Kidney (tissue), 14 donors: Measurements from ENCODE around the gene RNASEH2B. TPM values are rescaled to one million over a fixed set of nuclear protein-coding genes. Genes with fewer than 3 reads are reported as not detected.
A peak's percentile ranks its signal among the peaks of the same experiment; 100 is the strongest.

Experiments
- DNase-seq, 5 donors: peaks; one replicate each; pipeline ENCODE4 v3.0.0-alpha.2; 2013 to 2020
- FAIRE-seq: peaks from 2 replicates; lab custom pipeline; 2012; peaks lifted over from hg19 to GRCh38; lab: Jason Lieb, UNC
- H3K27ac ChIP-seq, 2 donors: one replicate each; pipeline ENCODE4 v1.7.0; 2013; ENCODE audit warnings: low read depth in 2 of 2, low read length in 2 of 2, inconsistent platforms in 1 of 2
- H3K27me3 ChIP-seq: one replicate; pipeline ENCODE4 v1.7.1; 2013; ENCODE audit warnings: low read length, inconsistent platforms; ENCODE audit not compliant: control insufficient read depth, insufficient read depth
- H3K36me3 ChIP-seq, 3 donors: one replicate each; pipeline versions ENCODE4 v1.7.0 to v1.7.1; 2013; ENCODE audit warnings: low read length in 3 of 3, control low read depth in 1 of 3, inconsistent platforms in 1 of 3; ENCODE audit not compliant: insufficient read depth in 3 of 3, control insufficient read depth in 2 of 3
- H3K4me1 ChIP-seq, 3 donors: one replicate each; pipeline versions ENCODE4 v1.7.0 to v1.7.1; 2013; ENCODE audit warnings: low read length in 3 of 3, inconsistent platforms in 1 of 3, low read depth in 1 of 3; ENCODE audit not compliant: control insufficient read depth in 2 of 3, insufficient read depth in 2 of 3
- H3K4me3 ChIP-seq, 3 donors: one replicate each; pipeline versions ENCODE4 v1.7.0 to v1.8.1; 2013; ENCODE audit warnings: low read length in 3 of 3, control low read depth in 1 of 3, inconsistent platforms in 1 of 3
- H3K9ac ChIP-seq, 3 donors: one replicate each; pipeline versions ENCODE4 v1.7.0 to v1.7.1; 2013; ENCODE audit warnings: low read length in 3 of 3, control low read depth in 1 of 3, inconsistent platforms in 1 of 3
- H3K9me3 ChIP-seq, 3 donors: one replicate each; pipeline versions ENCODE4 v1.7.0 to v1.7.1; 2013; ENCODE audit warnings: low read length in 3 of 3, control low read depth in 1 of 3, inconsistent platforms in 1 of 3; ENCODE audit not compliant: control insufficient read depth in 2 of 3, insufficient read depth in 1 of 3
- intact Hi-C: fragments of 100-400 bp; cut with DNase I; formaldehyde crosslinking; loops from one replicate; pipeline ENCODE4 v1.11.1; 2022
- polyA plus RNA-seq: library from polyadenylated mRNA; stranded (reverse); fragments of 350-450 nt; fragmentation: Illumina TruSeq; extraction: RNeasy Lipid Tissue Mini Kit (QIAGEN cat#74804); gene quantifications from one replicate; pipeline ENCODE4 v1.2.3, GENCODE V29; 2014; ENCODE audit warnings: low read depth, low replicate concordance; ENCODE audit not compliant: insufficient read depth
- total RNA-seq: library from RNA; stranded (reverse); fragmentation: NEBNext Ultra II Directional; extraction: Animal tissue kit (Norgen Biotek cat#: 25700); gene quantifications from one replicate; pipeline ENCODE4 v1.2.1, GENCODE V29; 2021
- TF ChIP-seq, protein P1 (sequence below): IDR thresholded peaks from 3 replicates; pipeline ENCODE4 v1.5.1; 2012; ENCODE audit warnings: mild to moderate bottlenecking, moderate library complexity, borderline replicate concordance; ENCODE audit not compliant: insufficient read depth; ENCODE audit errors: extremely low read depth
- donor health status: control.
- donor health status: control.
- donor health status: control.
- donor health status: control.
- donor health status: control.
- donor health status: DM: yes; HTN: yes; CAD: no.
- donor health status: Normal renal cell carcinoma (clear cell type).

RNASEH2B gene
- total and polyA plus RNA-seq, 2 donors from 2014 or later, result 32.5 to 37.7 TPM

DNA sequence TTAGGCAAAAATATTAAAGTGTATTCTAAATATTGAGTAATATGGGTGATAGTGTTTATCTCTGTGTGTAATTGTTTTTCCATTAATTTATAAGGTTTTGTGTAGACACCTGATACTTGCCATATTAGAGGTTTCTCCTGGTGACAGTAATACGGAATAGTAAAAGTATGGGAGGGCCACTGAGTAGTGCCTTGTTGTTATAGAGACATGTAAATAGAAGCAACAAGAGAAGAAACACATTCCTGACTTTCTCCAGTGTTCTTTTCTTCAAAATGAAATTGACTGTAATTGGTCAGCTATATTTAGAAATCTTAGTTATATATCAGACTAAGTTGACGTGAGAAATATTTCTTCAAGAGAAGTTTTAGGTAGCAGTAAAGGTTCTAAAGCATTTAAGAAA, 18.5 kb downstream of the RNASEH2B start:
- DNase-seq, result peak in 1 of 5 donors; percentile 38
- no peak overlapping the region for H3K4me3 ChIP-seq
- intact Hi-C loops, result no loop called here
- peaks cover 0 to 17% (median 3%) of the 10 kb centered on the region in 3 donors for H3K9me3 ChIP-seq
- TF ChIP-seq, protein P1, sequence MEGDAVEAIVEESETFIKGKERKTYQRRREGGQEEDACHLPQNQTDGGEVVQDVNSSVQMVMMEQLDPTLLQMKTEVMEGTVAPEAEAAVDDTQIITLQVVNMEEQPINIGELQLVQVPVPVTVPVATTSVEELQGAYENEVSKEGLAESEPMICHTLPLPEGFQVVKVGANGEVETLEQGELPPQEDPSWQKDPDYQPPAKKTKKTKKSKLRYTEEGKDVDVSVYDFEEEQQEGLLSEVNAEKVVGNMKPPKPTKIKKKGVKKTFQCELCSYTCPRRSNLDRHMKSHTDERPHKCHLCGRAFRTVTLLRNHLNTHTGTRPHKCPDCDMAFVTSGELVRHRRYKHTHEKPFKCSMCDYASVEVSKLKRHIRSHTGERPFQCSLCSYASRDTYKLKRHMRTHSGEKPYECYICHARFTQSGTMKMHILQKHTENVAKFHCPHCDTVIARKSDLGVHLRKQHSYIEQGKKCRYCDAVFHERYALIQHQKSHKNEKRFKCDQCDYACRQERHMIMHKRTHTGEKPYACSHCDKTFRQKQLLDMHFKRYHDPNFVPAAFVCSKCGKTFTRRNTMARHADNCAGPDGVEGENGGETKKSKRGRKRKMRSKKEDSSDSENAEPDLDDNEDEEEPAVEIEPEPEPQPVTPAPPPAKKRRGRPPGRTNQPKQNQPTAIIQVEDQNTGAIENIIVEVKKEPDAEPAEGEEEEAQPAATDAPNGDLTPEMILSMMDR, result no peak
- H3K27ac ChIP-seq, result no peak overlapping the region
- no peaks in the 10 kb centered on the region for H3K4me1 ChIP-seq
- no peak overlapping the region for H3K9ac ChIP-seq
- no peak for FAIRE-seq
- H3K36me3 ChIP-seq, result no peaks in the 10 kb centered on the region
- no peaks in the 10 kb centered on the region for H3K27me3 ChIP-seq

DNA sequence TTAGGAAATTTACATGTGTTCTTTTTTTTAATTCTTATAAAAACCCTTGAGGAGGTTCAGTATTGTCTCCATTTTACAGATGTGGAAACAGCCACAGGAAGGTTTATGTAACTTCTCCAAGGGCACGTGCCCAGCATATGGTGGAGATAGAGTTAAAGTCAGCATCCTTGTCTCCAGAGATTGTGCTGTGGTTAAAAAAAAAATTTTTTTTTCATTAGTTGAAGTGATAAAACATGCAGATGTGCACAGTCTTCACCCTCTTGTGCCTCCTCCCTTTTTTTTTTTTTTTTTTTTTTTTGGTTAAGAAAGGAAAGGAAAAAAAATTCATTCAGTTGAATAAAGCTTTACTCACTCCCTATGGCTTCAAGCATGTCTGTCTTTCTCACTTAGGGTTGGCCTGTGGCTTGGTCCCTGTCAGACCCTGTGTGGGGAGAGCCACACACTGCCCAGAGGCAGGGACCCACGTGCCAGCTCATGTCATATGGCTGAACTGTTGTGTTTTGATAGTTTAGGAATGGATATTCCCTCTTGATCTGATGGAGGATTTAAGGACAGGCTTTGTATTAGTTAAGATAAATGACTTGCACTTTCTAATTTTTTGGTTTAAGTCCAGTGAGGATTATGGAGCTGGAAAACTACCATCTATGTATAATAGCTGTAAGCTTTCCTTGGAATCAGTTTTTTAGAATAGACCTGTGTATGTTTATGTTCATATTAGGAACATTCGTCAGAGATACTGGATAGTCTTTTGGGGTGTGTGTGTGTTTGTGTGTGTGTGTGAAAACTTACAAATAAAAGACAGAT, 19.3 kb downstream of the RNASEH2B start:
- no peak overlapping the region for H3K27ac ChIP-seq
- no peaks in the 10 kb centered on the region for H3K36me3 ChIP-seq
- no peak for DNase-seq
- H3K27me3 ChIP-seq, result no peaks in the 10 kb centered on the region
- no peak overlapping the region for H3K9ac ChIP-seq
- intact Hi-C loops, result no loop called here
- no peak for FAIRE-seq
- TF ChIP-seq, protein P1, result no peak
- peaks cover 0 to 9% (median 0%) of the 10 kb centered on the region in 3 donors for H3K9me3 ChIP-seq
- H3K4me3 ChIP-seq, result no peak overlapping the region
- H3K4me1 ChIP-seq, result no peaks in the 10 kb centered on the region

DNA sequence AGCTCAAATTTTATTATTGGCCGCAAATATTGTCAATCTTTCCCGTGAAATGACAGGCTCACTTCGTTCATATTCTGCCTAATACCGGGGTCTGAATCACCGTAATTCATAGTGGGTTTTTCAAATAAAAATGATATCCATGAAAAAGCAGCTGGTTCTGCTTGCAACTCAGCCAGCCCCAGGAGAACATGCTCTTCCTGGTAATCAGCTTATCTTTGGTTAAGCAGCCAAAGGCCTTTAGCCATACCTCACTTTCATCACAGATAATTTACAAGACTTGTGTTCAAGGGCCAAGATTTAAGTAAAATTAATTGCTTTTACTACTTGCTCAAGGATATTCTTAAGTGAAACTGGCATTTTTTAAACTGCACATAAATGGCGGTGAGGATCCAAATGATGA, 22.5 kb downstream of the RNASEH2B start:
- FAIRE-seq, result no peak
- intact Hi-C loops, result no loop called here
- no peak overlapping the region for H3K9ac ChIP-seq
- no peaks in the 10 kb centered on the region for H3K27me3 ChIP-seq
- peaks cover 2 to 11% (median 2%) of the 10 kb centered on the region in 3 donors for H3K36me3 ChIP-seq
- DNase-seq, result no peak
- H3K4me3 ChIP-seq, result no peak overlapping the region
- no peaks in the 10 kb centered on the region for H3K9me3 ChIP-seq
- no peaks in the 10 kb centered on the region for H3K4me1 ChIP-seq
- TF ChIP-seq, protein P1, result no peak
- H3K27ac ChIP-seq, result no peak overlapping the region
